AG04450 (cell line): ENCODE data around the gene TMEM229B. TPM values are rescaled to one million over a fixed set of nuclear protein-coding genes. Genes with fewer than 3 reads are reported as not detected.

Experiments
- CTCF ChIA-PET: fragments of 300-600, 350-600 bp; formaldehyde crosslinking; extraction: SDS; loops from one replicate; lab custom pipeline; 2022; ENCODE audit warnings: antibody characterized with exemption, inconsistent platforms; lab: Charles Lee
- POLR2A ChIA-PET: fragments of 350-600 bp; formaldehyde crosslinking; extraction: SDS; loops from one replicate; lab custom pipeline; 2021; ENCODE audit warnings: antibody characterized with exemption, inconsistent platforms; lab: Yijun Ruan, JAX
- DNase-seq: peaks from one replicate; pipeline ENCODE4 v3.0.0-alpha.2; 2011; ENCODE audit warnings: low read depth, low spot score
- H3K27ac ChIP-seq: one replicate; pipeline ENCODE4 v1.5.1; 2012; ENCODE audit warnings: low read depth, low read length, control low read depth
- H3K27me3 ChIP-seq: one replicate; pipeline ENCODE4 v1.6.0; 2012; ENCODE audit warnings: low read length; ENCODE audit not compliant: control insufficient read depth, insufficient read depth
- H3K4me3 ChIP-seq: 2 replicates; pipeline ENCODE4 v1.5.1; 2011; ENCODE audit warnings: mild to moderate bottlenecking, low read depth, low read length, control low read depth
- H3K9me3 ChIP-seq: 2 replicates; pipeline ENCODE4 v1.5.1; 2012; ENCODE audit warnings: low read length; ENCODE audit not compliant: control insufficient read depth, insufficient read depth
- polyA plus RNA-seq: library from polyadenylated mRNA; depleted of rRNA; stranded (reverse); fragments of >200 nt; gene quantifications from 2 replicates; pipeline ENCODE4 v1.2.3, GENCODE V29; 2011
- TF ChIP-seq, protein P1 (sequence below): IDR thresholded peaks from 2 replicates; pipeline ENCODE4 v1.5.1; 2011; ENCODE audit warnings: low read depth, low read length, control low read depth, inconsistent platforms

Gene TMEM229B
- polyA plus RNA-seq, 1 experiment = 0.07 TPM

DNA sequence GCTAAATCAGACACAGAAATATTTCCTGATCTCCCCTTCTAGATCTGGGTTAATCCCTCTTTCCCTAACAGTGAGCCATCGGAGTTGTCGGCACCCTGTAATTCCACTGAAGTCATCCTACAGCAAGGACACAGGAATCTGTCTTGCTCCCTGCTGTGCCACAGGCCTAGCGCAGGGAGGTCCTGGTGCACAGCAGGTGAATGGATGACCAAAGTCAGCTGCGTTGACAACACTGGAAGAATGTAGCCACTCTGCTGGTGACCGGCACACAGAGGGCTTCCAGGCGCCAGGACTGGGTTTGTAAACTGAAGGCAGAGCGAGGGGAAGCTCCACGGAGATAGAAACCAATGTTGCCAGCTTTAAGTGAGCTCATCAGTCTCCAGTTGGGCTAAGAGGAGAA, 23.6 kb downstream of the TMEM229B start:
- H3K27me3 ChIP-seq = peaks cover 23% of the 10 kb centered on the region
- DNase-seq = no peak
- ChIA-PET POLR2A (no interaction called here), CTCF (interaction anchor here (1.1 kb wide), 1 partner anchor 62 kb away, joined by 3 read pairs; no protein-coding TSS in a partner anchor)
- H3K4me3 ChIP-seq = no peak overlapping the region
- TF ChIP-seq, protein P1, sequence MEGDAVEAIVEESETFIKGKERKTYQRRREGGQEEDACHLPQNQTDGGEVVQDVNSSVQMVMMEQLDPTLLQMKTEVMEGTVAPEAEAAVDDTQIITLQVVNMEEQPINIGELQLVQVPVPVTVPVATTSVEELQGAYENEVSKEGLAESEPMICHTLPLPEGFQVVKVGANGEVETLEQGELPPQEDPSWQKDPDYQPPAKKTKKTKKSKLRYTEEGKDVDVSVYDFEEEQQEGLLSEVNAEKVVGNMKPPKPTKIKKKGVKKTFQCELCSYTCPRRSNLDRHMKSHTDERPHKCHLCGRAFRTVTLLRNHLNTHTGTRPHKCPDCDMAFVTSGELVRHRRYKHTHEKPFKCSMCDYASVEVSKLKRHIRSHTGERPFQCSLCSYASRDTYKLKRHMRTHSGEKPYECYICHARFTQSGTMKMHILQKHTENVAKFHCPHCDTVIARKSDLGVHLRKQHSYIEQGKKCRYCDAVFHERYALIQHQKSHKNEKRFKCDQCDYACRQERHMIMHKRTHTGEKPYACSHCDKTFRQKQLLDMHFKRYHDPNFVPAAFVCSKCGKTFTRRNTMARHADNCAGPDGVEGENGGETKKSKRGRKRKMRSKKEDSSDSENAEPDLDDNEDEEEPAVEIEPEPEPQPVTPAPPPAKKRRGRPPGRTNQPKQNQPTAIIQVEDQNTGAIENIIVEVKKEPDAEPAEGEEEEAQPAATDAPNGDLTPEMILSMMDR = no peak
- no peaks in the 10 kb centered on the region for H3K9me3 ChIP-seq
- H3K27ac ChIP-seq = no peak overlapping the region

DNA sequence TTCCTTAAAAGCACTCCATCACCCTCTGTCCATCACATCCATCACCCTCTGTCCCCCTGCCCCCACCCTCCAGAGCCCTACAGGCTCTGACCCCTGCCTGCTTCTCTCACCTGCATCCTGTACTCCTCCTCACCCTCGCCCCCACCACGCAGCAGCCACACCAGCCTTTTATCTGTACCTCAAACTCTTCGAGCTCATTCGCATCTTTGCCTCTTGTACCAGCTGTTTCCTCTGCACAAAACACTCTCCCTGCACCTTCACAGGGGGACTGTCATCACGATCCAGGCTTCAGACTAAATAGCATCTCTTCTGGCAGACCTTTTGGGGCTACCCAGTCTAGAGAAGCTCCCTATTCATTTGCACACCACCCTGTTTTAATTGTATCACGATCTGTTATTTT, 24.1 kb downstream of the TMEM229B start:
- POLR2A ChIA-PET = no interaction called here
- no peaks in the 10 kb centered on the region for H3K9me3 ChIP-seq
- DNase-seq = no peak
- CTCF ChIA-PET = no interaction called here
- H3K27ac ChIP-seq = no peak overlapping the region
- TF ChIP-seq, protein P1 = no peak
- peaks cover 21% of the 10 kb centered on the region for H3K27me3 ChIP-seq
- no peak overlapping the region for H3K4me3 ChIP-seq

DNA sequence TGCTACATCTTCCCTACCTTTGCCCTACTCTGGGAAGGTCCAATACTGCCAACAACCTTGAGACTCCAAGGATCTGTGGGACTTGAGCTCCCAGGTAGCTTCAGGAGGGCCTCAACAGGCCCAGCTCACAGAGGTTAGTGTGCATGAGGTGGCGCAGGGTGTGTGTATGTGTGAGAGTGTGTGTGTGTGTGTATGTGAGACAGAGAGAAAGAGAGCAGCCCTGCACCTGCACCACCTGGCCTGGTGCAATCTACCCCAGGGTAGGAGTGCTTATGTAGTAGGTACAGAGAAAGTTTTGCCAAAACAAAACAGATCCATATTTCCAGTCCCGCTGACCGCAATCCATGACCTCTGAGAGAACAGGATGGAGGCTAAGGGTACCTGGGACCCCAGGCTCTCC, 24.6 kb downstream of the TMEM229B start:
- no peak for DNase-seq
- H3K27me3 ChIP-seq = peaks cover 21% of the 10 kb centered on the region
- POLR2A ChIA-PET = no interaction called here
- H3K9me3 ChIP-seq = no peaks in the 10 kb centered on the region
- TF ChIP-seq, protein P1 = no peak
- H3K27ac ChIP-seq = no peak overlapping the region
- CTCF ChIA-PET = interaction anchor here (0.8 kb wide), 1 partner anchor 107 kb away, joined by 3 read pairs; no protein-coding TSS in a partner anchor
- no peak overlapping the region for H3K4me3 ChIP-seq

DNA sequence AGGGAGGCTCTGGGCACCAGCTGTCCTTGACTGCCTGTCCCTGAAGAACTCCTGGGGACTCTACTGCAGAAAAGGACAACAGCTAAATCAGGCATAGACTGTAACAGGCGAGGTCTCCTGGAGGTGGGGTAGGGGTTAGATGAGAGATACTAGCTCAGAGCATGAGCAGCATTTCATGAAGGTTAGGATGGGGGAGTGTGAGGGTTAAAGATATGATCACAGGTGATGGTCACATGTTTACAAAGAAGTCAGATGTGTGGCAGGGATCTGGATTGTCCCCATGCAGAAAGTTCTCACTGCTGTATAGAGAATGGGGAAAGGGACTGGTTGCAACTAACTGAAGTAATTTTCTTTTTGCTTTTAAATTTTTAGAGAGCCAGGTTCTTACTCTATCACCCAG, 26.5 kb downstream of the TMEM229B start:
- ChIA-PET POLR2A (no interaction called here), CTCF (interaction anchor here (0.9 to 1.4 kb wide), 2 partner anchors 15 to 35 kb away, joined by 3 read pairs; no protein-coding TSS in a partner anchor)
- TF ChIP-seq, protein P1 = no peak
- DNase-seq = no peak
- Histone ChIP-seq H3K27ac (no peak overlapping the region), H3K9me3 (no peaks in the 10 kb centered on the region), H3K4me3 (no peak overlapping the region), H3K27me3 (peaks cover 25% of the 10 kb centered on the region)

DNA sequence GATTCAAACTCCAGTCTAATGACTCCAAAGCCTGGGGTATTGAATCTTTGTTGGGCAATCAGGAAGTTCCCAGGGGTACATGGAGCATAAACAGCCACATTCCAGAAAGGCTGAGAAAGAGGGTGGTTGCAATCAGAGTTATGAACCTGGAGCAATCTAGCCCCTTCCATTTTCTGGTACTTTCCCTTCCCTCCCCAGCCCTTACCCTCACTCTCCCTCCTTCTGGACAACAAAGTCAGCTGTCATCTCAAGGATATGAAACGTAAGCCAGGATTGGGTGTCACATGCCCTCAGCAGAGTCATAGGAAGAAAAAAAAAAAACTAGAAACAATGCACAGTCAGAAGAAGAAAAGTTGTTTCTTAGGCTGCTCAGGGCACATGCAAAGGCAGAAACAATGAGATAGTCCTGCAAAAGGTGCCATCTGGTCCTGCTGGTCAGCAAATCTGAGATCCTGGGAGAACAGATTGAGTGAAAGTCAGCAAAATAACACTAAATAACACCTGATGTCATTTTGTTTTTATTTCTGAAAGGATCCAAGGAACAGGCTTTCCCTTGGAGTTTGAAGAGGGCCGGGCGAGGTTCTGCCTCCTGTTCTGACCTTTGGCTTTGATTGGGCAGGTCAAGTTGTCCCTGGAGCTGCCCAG, 27.1 kb downstream of the TMEM229B start:
- no peak for DNase-seq
- ChIA-PET POLR2A (no interaction called here), CTCF (interaction anchor here (1.4 kb wide), 1 partner anchor 14 kb away, joined by 3 read pairs; no protein-coding TSS in a partner anchor)
- Histone ChIP-seq H3K9me3 (no peaks in the 10 kb centered on the region), H3K27ac (no peak overlapping the region), H3K27me3 (peaks cover 25% of the 10 kb centered on the region), H3K4me3 (no peak overlapping the region)
- TF ChIP-seq, protein P1 = no peak
